ENCODE measurements around the gene DNAJB13. TPM values are rescaled to one million over a fixed set of nuclear protein-coding genes. Genes with fewer than 3 reads are reported as not detected.

The DNAJB13 gene
- total RNA-seq, 2 donors from 2014 or later: 0.47 TPM; not detected in 1

DNA sequence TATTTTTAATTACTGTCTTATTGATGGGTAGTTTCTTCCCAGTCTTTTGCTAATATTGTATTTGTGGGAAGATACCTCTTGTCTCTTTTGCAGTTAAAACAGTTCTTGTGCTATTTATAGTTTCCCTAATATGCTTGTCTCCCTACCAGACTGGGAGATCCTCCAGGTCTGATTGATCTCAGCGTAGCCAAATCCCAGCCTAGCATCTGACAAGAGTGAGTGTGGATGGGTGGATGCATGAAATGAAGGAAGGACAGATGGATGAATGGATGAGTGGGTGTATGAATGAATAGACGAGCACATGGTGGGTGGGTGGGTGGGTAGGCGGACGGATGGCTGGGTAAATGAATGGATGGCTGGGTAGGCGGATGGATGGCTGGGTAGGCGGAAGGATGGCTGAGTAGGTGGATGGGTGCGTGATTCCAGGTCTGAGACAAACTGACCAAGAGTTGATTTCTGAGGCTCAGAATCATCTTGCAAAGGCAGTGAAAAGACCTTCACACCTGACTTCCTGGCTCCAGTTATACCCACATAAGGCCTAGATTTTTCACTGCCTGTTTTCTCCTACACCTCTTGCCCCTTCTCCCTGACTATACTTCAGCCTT, 11.4 kb downstream of the DNAJB13 start:
- H3K9me3 Mint-ChIP-seq: no peaks in the 10 kb centered on the region
- DNase-seq (ENCODE audit: low spot score): peak; percentile 15
- H3K4me3 Mint-ChIP-seq: no peak overlapping the region
- H3K27me3 Mint-ChIP-seq: peaks cover 0 to 11% of the 10 kb centered on the region in 2 donors
- peaks cover 7% of the 10 kb centered on the region in 2 donors for H3K4me1 Mint-ChIP-seq (ENCODE audit: low read depth in 2 of 2)
- H3K27ac Mint-ChIP-seq: no peak overlapping the region
- ATAC-seq: no peak
- no peaks in the 10 kb centered on the region for H3K36me3 Mint-ChIP-seq

DNA sequence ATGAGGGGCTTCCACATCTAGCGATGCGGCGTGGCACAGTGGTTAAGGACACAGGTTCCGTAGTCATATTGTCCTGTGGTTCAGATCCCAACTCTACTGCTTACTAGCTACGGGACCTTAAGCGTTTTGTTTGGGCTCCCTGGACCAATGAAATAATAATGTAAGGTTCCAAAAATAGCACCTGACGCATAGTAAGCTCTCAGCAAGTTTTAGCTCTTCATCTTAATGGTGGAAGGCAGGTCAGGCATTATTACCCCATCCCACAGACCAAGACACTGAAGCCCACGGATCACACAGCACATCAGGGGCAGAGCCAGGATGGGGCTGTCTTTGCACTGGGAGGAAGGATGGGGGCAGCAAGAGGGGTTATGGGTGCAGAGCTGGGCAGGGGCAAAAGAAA, 13.0 kb downstream of the DNAJB13 start:
- ATAC-seq: no peak
- Mint-ChIP-seq H3K27me3 (no peaks in the 10 kb centered on the region), H3K4me1 (ENCODE audit: low read depth in 2 of 2) (peaks cover 13 to 15% of the 10 kb centered on the region in 2 donors), H3K4me3 (no peak overlapping the region), H3K27ac (peak overlapping the region in 1 of 2 donors; percentile 47), H3K9me3 (no peaks in the 10 kb centered on the region), H3K36me3 (no peaks in the 10 kb centered on the region)
- peak; percentile 6 for DNase-seq (ENCODE audit: low spot score)

DNA sequence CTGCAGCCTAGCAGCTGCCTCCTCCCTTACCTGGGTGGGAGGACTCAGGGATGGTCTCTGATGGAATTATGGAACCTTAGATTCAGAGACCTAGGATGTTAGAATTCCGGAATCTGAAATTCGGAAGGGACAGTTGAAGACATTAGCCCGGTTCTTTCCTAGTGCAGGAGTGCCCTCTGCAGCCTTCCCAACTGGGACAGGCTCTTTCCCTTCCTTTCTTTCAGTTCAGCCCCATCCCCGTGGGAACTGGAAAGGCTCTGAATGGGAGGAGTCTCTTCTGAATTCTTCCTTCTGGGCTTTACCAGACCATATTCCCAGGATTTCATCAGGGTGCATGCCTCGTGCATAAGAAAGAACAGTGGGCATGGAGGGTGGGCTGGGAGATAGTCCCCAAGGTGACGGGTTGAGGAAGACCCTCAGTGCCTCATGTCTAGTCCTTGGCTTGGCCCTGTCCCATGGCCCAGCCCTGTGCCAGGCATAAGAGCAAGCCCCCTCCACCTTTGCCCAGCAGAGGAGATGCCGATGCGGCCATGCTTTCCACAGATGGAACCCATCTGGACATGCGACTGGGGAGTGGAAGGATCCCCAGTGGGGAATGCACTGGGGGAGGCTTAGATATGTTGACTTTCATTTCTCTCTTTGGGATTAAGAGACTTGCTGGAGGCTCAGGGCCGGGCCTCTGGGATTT, 14.4 kb downstream of the DNAJB13 start:
- Mint-ChIP-seq H3K36me3 (no peaks in the 10 kb centered on the region), H3K4me1 (ENCODE audit: low read depth in 2 of 2) (peaks cover 26 to 27% of the 10 kb centered on the region in 2 donors), H3K27me3 (no peaks in the 10 kb centered on the region), H3K9me3 (no peaks in the 10 kb centered on the region), H3K4me3 (no peak overlapping the region), H3K27ac (peak overlapping the region in 1 of 2 donors; percentile 47)
- ATAC-seq (no peak), DNase-seq (ENCODE audit: low spot score) (peak; percentile 20)

DNA sequence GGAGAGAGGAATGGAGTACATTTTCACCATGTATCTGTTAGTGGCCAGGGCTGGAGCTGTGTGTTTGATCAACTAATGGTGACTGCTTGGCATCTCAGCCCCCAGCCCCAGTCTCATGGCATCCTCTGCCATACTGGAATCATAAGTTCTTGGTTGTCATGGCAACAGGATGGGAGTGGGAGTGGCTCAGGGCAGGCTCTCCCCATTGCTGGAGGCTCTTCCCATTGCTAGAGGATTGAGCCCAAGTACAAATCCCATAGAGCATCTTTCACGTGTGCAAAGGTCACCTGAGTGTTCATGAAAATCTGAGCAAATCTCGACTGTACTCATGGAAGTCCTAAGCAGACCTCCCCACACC, 14.9 kb downstream of the DNAJB13 start:
- Mint-ChIP-seq H3K27me3 (no peaks in the 10 kb centered on the region), H3K4me3 (no peak overlapping the region), H3K4me1 (ENCODE audit: low read depth in 2 of 2) (peaks cover 27 to 29% of the 10 kb centered on the region in 2 donors), H3K27ac (no peak overlapping the region), H3K9me3 (no peaks in the 10 kb centered on the region), H3K36me3 (no peaks in the 10 kb centered on the region)
- ATAC-seq (no peak), DNase-seq (ENCODE audit: low spot score) (no peak)

DNA sequence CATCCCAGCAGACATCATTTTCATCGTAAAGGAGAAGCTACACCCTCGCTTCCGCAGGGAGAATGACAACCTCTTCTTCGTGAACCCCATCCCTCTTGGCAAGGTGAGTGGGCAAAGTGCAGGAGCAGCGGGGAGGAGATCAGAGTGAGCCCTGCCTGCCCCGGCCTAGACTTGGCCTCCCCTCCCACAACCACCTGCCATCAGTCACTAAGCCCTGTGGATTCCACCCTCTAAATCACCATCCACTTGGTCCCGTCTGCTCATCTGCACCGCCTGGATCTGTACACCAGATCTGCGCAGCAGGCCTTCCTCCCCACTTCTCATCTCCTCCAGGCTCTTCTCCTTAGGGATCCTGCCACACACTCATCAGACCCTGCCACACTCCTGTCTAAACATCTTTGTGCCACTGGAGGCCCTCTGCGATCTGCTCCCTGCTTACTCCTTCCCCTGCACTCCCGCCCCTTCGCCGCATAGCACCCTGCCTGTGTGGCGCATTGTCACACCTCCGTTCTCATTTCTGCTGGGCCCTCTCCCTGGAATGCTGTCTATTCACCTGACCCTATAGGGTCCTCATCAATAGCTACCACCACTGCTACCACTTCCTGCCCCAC, 17.6 kb downstream of the DNAJB13 start:
- no peak overlapping the region for H3K4me3 Mint-ChIP-seq
- DNase-seq (ENCODE audit: low spot score): peak; percentile 56
- H3K27me3 Mint-ChIP-seq: no peaks in the 10 kb centered on the region
- peaks cover 38 to 47% of the 10 kb centered on the region in 2 donors for H3K4me1 Mint-ChIP-seq (ENCODE audit: low read depth in 2 of 2)
- no peaks in the 10 kb centered on the region for H3K36me3 Mint-ChIP-seq
- H3K27ac Mint-ChIP-seq: peak overlapping the region; percentile 95 to 97
- no peak for ATAC-seq
- H3K9me3 Mint-ChIP-seq: no peaks in the 10 kb centered on the region

DNA sequence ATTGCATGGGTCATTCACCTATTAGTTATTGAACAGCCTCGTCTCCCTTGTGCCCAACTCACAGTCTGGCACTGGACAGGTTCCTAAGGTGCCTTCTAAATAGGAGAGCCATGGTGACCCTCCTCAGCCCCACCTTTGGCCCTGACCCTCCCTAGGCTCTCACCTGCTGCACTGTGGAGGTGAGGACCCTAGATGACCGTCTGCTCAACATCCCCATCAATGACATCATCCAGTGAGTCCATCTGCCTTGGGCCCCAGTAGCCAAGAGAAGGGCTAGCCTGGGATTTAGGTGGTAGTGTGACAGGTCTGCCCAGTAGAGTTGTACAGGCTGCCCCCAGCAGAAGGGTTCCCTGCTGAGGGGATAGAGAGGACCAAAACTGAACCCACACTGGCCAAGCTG, 18.3 kb downstream of the DNAJB13 start:
- Mint-ChIP-seq H3K4me3 (no peak overlapping the region), H3K36me3 (no peaks in the 10 kb centered on the region), H3K4me1 (ENCODE audit: low read depth in 2 of 2) (peaks cover 39 to 48% of the 10 kb centered on the region in 2 donors), H3K27me3 (no peaks in the 10 kb centered on the region), H3K27ac (peak overlapping the region; percentile 95 to 97), H3K9me3 (no peaks in the 10 kb centered on the region)
- ATAC-seq (no peak), DNase-seq (ENCODE audit: low spot score) (no peak)

DNA sequence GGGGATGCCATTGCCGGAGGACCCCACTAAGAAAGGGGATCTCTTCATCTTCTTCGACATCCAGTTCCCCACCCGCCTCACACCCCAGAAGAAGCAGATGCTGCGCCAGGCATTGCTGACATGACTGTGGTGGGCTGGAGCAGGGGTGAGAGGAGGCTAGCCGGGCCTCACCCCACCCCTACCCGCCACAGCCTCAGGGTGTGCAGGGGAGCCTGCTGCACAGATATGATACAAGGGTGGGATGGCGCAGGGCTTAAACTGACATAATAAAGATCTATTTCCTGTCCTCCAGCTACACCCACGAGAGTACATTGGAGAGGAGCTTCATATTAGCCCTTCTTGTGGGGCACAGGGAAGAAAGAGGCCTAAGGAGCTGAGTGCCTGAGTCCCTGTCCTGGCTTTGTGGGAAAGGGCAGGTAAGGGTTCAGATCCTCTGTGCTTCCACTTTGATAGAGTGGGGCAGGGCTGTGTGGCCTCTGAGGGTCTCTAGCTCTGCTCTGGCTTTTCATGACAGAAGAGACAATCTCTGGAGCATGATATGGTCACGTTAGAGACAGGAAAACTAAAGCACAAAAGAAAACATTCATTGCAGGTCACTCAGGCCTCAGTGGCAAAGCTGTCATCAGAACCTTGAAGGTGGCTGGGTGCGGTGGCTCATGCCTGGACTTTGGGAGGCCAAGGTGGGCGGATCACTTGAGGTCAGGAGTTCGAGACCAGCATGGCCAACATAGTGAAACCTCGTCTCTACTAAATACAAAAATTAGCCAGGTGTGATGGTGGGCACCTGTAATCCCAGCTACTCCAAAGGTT, 19.4 kb downstream of the DNAJB13 start:
- Mint-ChIP-seq H3K4me1 (ENCODE audit: low read depth in 2 of 2) (peaks cover 45 to 53% of the 10 kb centered on the region in 2 donors), H3K9me3 (no peaks in the 10 kb centered on the region), H3K27ac (peak overlapping the region; percentile 95 to 97), H3K36me3 (peaks cover 8% of the 10 kb centered on the region), H3K4me3 (no peak overlapping the region), H3K27me3 (no peaks in the 10 kb centered on the region)
- DNase-seq (ENCODE audit: low spot score) (peak; percentile 47), ATAC-seq (peak; percentile 45)

DNA sequence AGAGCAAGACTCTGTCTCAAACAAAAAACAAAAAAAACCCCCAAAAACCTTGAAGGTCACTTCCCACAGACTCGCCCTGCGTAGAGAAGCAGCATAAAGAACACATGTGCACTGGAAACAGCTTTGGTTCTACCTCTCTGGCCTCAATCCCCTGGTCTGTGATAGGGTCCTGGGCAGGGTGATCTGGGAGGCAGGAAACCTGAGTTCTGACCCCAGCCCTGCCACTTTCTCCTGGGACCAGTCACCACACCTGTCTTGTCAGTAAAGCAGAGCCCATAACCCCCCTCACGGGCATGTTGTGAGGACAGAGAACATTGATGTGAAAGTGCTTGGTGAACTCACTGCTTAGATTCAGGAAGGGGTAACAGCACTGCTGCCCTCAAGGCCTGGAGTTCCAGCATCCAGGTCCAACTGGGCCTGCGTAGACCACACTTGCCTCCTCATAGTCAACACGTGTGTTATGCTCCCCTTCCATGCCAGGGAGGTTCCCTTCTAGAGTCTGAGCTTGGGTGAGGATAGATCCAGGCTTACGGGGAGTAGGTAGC, 20.4 kb downstream of the DNAJB13 start:
- Mint-ChIP-seq H3K36me3 (peaks cover 13% of the 10 kb centered on the region), H3K27ac (peak overlapping the region; percentile 95 to 97), H3K4me1 (ENCODE audit: low read depth in 2 of 2) (peaks cover 52 to 58% of the 10 kb centered on the region in 2 donors), H3K4me3 (no peak overlapping the region), H3K9me3 (no peaks in the 10 kb centered on the region), H3K27me3 (no peaks in the 10 kb centered on the region)
- DNase-seq (ENCODE audit: low spot score): no peak
- ATAC-seq: peak in 1 of 2 donors; percentile 15

DNA sequence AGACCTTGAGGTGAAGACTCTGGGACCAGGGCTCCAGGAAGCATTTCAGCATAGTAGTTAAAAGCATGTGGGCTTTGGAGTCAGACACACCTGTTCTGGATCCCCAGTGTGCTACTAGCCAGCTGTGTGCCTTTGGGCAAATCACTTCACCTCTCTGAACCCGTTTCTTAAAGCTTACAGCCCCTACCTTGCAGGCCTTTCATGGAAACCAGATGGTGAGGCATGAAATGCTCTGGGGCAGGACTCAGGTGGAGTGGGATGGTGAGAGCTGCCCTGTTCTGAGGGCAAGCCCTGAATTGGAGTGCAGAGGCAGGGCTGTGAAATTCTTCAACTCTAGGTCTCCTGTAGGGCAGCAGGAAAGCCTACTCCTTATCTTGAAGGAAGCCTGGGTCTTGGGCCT, 21.4 kb downstream of the DNAJB13 start:
- no peak for DNase-seq (ENCODE audit: low spot score)
- Mint-ChIP-seq H3K27ac (peak overlapping the region; percentile 95 to 97), H3K4me3 (no peak overlapping the region)

DNA sequence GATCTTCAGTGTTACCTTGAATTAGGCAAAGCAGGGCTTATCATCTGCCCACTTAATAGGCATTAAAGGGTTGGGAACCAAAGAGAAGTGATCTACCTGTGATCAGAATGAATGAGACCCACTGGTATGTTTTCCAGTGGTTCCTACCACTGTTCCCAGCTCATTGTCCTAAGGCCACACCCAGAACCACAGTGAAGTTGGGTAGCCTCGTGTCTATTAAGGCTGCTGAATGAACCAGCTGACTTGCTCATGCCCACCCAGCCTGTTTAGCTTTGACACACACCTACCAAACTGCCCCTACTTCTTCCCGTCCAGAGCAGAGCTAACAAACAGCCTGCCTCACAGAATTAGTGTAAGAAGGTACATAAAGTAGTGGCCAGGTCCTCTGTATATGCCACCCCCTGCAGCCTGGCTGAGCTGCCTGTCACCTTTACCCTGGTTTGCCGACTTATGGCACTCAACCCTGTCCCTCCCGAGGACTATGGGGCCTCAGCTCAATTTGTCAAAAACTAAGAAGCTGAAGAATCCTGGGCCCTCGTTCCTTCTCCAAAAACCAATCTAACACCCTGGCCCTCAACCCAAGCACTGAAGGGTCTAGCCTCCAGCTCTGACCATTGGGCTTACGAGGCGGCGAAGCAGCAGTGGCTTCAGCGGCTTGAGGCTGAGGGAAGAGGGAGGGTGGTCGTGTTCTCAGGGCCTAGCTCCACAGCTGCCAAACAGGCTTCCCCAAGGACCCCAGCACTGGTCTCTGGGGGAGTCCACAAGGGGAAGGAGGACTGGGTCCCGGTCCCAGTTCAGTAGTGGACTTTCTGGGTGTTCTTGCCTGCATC, 22.0 kb downstream of the DNAJB13 start:
- DNase-seq (ENCODE audit: low spot score) (no peak), ATAC-seq (peak in 1 of 2 donors; percentile 3)
- Mint-ChIP-seq H3K36me3 (peaks cover 21% of the 10 kb centered on the region), H3K4me1 (ENCODE audit: low read depth in 2 of 2) (peaks cover 67 to 68% of the 10 kb centered on the region in 2 donors), H3K27me3 (no peaks in the 10 kb centered on the region), H3K4me3 (no peak overlapping the region), H3K9me3 (no peaks in the 10 kb centered on the region), H3K27ac (peak overlapping the region; percentile 95 to 97)

More for the DNA sequence above, 21.4 kb downstream of the DNAJB13 start:
- H3K36me3 Mint-ChIP-seq: peaks cover 19% of the 10 kb centered on the region
- no peaks in the 10 kb centered on the region for H3K9me3 Mint-ChIP-seq
- no peaks in the 10 kb centered on the region for H3K27me3 Mint-ChIP-seq
- H3K4me1 Mint-ChIP-seq (ENCODE audit: low read depth in 2 of 2): peaks cover 61 to 65% of the 10 kb centered on the region in 2 donors
- ATAC-seq: no peak

DNA sequence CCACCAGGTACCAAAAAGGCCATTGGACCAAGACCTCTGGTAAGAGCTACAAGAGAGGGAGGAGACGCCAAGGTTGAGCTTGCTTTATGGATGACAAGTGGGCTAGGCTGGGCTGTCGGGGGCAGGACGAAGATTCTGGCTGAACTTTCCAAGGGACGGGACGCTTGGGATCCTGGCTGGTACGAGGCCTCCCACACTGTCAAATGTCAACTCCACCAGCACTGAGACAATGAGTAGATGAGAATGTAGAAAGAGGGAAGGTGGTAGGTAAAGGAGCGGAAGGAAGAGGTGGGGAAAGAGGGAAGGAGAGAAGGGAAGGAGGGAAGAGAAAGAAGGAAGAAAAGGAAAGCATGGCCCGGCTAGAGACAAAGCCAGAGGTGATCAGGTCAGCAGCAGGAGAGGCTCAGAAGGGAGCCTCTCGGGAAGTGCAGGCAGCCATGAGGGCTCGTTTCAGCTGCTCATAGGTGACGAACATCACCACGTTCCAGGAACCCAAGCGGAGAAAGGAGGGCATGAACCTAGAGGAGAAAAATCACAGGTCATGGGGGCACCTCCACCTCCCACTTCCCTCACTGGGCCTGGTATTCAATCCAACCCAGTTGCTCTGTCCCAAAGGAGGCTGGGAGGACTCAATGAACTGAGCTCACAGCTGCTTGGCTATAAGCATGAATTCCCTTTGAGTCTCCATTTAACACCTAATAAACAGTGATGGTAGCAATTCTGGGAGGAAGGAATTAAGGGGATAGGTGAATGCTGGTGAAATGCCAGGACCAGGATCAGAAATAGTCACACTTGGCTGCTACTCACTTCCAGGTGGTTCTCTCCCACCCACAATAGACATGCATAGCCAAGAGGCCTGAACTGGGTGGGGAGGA, 24.0 kb downstream of the DNAJB13 start:
- Mint-ChIP-seq H3K4me1 (ENCODE audit: low read depth in 2 of 2) (peaks cover 68 to 69% of the 10 kb centered on the region in 2 donors), H3K27ac (peak overlapping the region; percentile 95 to 97), H3K9me3 (no peaks in the 10 kb centered on the region), H3K27me3 (no peaks in the 10 kb centered on the region), H3K36me3 (peaks cover 28% of the 10 kb centered on the region), H3K4me3 (peak overlapping the region; percentile 59)
- no peak for DNase-seq (ENCODE audit: low spot score)
- no peak for ATAC-seq

DNA sequence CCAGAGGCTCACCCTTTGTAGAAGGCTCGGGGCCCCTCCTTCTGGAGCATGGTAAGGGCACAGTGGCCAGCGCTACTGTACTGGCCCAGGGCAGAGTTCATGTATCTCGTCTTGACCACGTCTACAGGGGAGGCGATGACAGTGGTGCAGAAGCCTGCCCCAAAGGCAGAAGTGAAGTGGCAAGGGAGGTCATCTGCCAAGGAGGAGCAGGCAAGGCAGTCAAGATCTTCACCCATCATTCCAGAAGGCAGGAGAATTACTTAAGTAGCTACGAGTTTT, 24.6 kb downstream of the DNAJB13 start:
- DNase-seq (ENCODE audit: low spot score): no peak
- Mint-ChIP-seq H3K4me3 (peak overlapping the region; percentile 59), H3K4me1 (ENCODE audit: low read depth in 2 of 2) (peaks cover 69% of the 10 kb centered on the region in 2 donors), H3K27ac (peak overlapping the region; percentile 95 to 97), H3K9me3 (no peaks in the 10 kb centered on the region), H3K27me3 (no peaks in the 10 kb centered on the region), H3K36me3 (peaks cover 28% of the 10 kb centered on the region)
- ATAC-seq: no peak
